Adrenal gland (tissue), 12 donors: ENCODE data around the gene ZBTB7C. TPM values are rescaled to one million over a fixed set of nuclear protein-coding genes. Genes with fewer than 3 reads are reported as not detected.

Experiments
- DNase-seq, 7 donors: peaks; one replicate each; pipeline ENCODE4 v3.0.0-alpha.2; 2019 to 2020
- H3K27ac ChIP-seq, 5 donors: fragments of 200-600 bp; sonication (generic) in 4 of 5; 1 replicate in 3 of 5; 2 replicates in 2 of 5; pipeline versions ENCODE4 v1.5.1 to v1.8.0; 2016 to 2020; ENCODE audit warnings: mild to moderate bottlenecking in 1 of 5
- H3K27me3 ChIP-seq: fragments of 200-600 bp; 2 replicates; pipeline ENCODE4 v1.8.0; 2021
- H3K36me3 ChIP-seq, 2 donors: fragments of 200-600 bp; replicated peaks in 1 of 2; 1 replicate in 1 of 2; 2 replicates in 1 of 2; pipeline versions ENCODE4 v1.5.1 to v1.8.0; 2018 to 2022
- H3K4me1 ChIP-seq, 2 donors: fragments of 200-600 bp; replicated peaks in 1 of 2; 1 replicate in 1 of 2; 2 replicates in 1 of 2; pipeline versions ENCODE4 v1.5.1 to v1.8.0; 2018 to 2021
- H3K4me3 ChIP-seq, 4 donors: fragments of 200-600 bp; sonication (generic) in 3 of 4; one replicate each; pipeline ENCODE4 v1.5.1; 2016 to 2018
- H3K9me3 ChIP-seq, 3 donors: fragments of 200-600 bp; sonication (generic) in 1 of 3; replicated peaks in 1 of 3; 1 replicate in 2 of 3; 2 replicates in 1 of 3; pipeline versions ENCODE4 v1.5.1 to v1.8.0; 2016 to 2021
- POLR2A ChIP-seq, 2 donors: fragments of 450-650 bp; IDR thresholded peaks; one replicate each; pipeline ENCODE4 v1.6.1; 2017; ENCODE audit warnings: antibody characterized with exemption in 2 of 2, mild to moderate bottlenecking in 2 of 2, moderate library complexity in 1 of 2
- WGBS, 4 donors: extraction: QIAGEN DNeasy Blood & Tissue Kit in 2 of 4; methylation state at CpG; one replicate each; pipeline versions ENCODE4 v1.1.5 to v1.1.7; 2013 to 2017; 5-methylcytosine and 5-hydroxymethylcytosine counted together
- intact Hi-C, 2 donors: fragments of 100-400 bp; cut with DNase I; formaldehyde crosslinking; loops; one replicate each; pipeline versions ENCODE4 v1.14.1 to v1.15.0; 2022 to 2023
- polyA plus RNA-seq, 3 donors: library from polyadenylated mRNA; stranded (reverse); fragments of 200-250 nt in 2 of 3; fragments of 350-450 nt in 1 of 3; fragmentation: Illumina TruSeq in 1 of 3; extraction: RNeasy Lipid Tissue Mini Kit (QIAGEN cat#74804) in 1 of 3; gene quantifications; one replicate each; pipeline ENCODE4 v1.2.3, GENCODE V29; 2013 to 2014
- small RNA-seq, 2 donors: library from RNA; depleted of rRNA; stranded (forward); fragments of <200 nt; gene quantifications; one replicate each; pipeline ENCODE3, GENCODE V24; 2016
- total RNA-seq, 9 donors: library from RNA; depleted of rRNA in 4 of 9; stranded (reverse); fragments of >200 nt in 4 of 9; fragments of 120-200 nt in 1 of 9; fragmentation: NEBNext Ultra II Directional in 1 of 9; extraction: Animal tissue kit (Norgen Biotek cat#: 25700) in 1 of 9; gene quantifications; one replicate each; pipeline versions ENCODE4 v1.1.0 to v1.2.4, GENCODE V29; 2013 to 2023
- TF ChIP-seq, protein P1 (sequence below), 6 experiments: fragments of 450-650 bp in 4 of 6; fragments of 200-600 bp in 2 of 6; sonication (generic) in 1 of 6; IDR thresholded peaks; 1 replicate in 5 of 6; 2 replicates in 1 of 6; pipeline versions ENCODE4 v1.5.1 to v1.8.0; 2016 to 2021; ENCODE audit warnings: antibody characterized with exemption in 6 of 6, mild to moderate bottlenecking in 2 of 6, moderate library complexity in 1 of 6
- donor health status: healthy with polysubstance abuse.
- donor health status: Bipolar disorder and iron deficiency.
- donor health status: DM: yes; HTN: yes; CAD: no.
- donor health status: DM: no; HTN: no; CAD: no.
- donor health status: DM: no; HTN: no; CAD: no.
- donor health status: DM: yes; HTN: yes; CAD: no.

The ZBTB7C gene
- total and polyA plus RNA-seq, 12 donors = 5.2 to 42.8 (median 26.8) TPM

DNA sequence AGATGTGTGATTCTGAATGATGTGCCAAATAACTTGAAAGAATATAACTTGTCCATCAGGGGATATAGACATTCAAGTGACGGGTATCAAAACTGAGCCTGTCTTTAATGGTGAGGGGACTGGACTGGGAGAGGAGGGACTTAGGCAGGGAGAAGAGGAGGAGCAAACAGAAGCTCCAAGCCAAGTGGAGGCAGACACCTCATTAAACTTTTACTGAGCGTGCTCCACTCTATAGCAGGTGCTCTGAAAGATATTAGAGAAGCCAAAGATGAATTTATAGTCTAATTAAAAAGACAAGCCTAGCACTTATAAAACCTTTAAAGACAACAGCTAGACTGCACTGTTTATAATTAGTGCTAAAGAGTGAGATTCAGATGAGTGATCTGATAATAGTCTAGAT is 431.0 kb downstream of the ZBTB7C start:
- DNase-seq = no peak
- no peaks in the 10 kb centered on the region for H3K36me3 ChIP-seq
- no peaks in the 10 kb centered on the region for H3K4me1 ChIP-seq
- TF ChIP-seq POLR2A (IDR thresholded peaks at IDR 0.05) = no peak
- TF ChIP-seq, protein P1, sequence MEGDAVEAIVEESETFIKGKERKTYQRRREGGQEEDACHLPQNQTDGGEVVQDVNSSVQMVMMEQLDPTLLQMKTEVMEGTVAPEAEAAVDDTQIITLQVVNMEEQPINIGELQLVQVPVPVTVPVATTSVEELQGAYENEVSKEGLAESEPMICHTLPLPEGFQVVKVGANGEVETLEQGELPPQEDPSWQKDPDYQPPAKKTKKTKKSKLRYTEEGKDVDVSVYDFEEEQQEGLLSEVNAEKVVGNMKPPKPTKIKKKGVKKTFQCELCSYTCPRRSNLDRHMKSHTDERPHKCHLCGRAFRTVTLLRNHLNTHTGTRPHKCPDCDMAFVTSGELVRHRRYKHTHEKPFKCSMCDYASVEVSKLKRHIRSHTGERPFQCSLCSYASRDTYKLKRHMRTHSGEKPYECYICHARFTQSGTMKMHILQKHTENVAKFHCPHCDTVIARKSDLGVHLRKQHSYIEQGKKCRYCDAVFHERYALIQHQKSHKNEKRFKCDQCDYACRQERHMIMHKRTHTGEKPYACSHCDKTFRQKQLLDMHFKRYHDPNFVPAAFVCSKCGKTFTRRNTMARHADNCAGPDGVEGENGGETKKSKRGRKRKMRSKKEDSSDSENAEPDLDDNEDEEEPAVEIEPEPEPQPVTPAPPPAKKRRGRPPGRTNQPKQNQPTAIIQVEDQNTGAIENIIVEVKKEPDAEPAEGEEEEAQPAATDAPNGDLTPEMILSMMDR (IDR thresholded peaks at IDR 0.05) = no peak
- WGBS, 4 donors = 74 to 99% (median 95%) methylated on average over 2 of the region's 2 CpGs
- intact Hi-C loops = no loop called here
- no peaks in the 10 kb centered on the region for H3K27me3 ChIP-seq
- H3K4me3 ChIP-seq = no peak overlapping the region
- H3K27ac ChIP-seq = no peak overlapping the region
- H3K9me3 ChIP-seq = no peaks in the 10 kb centered on the region

Small RNA genes lying within 50 kb of the gene (small RNA-seq; reads per million reads assigned to genes)
- 0 reads per million in 2 donors for gene RNU6-708P

Other genes starting within 250 kb of the ZBTB7C start
- gene CTIF, start 129.6 kb upstream of the ZBTB7C start, total RNA-seq = 10 to 100 TPM; 20.5 to 98.7 (median 46.5) TPM
- 100 to 1,000 TPM in 1 of 3 donors, 10 to 100 TPM in 2; 33.4 to 159 (median 68.0) TPM for gene CTIF, start 129.6 kb upstream of the ZBTB7C start, polyA plus RNA-seq